SK-N-SH (cell line): ENCODE results near the gene AKT2. TPM values are rescaled to one million over a fixed set of nuclear protein-coding genes. Genes with fewer than 3 reads are reported as not detected.
A peak's percentile ranks its signal among the peaks of the same experiment; 100 is the strongest.

Experiments
- CTCF ChIA-PET: fragments of 300-600, 350-600 bp; formaldehyde crosslinking; extraction: SDS; loops from one replicate; lab custom pipeline; 2021; lab: Yijun Ruan, JAX
- POLR2A ChIA-PET: fragments of 350-600 bp; sonication (Branson Sonifier 250); formaldehyde crosslinking; extraction: SDS; loops from one replicate; lab custom pipeline; 2020; ENCODE audit warnings: antibody characterized with exemption, inconsistent platforms; lab: Yijun Ruan, JAX
- DNase-seq: peaks from one replicate; pipeline ENCODE4 v3.0.0; 2012
- H2AFZ ChIP-seq: fragments of 200-600 bp; sonication (generic); 2 replicates; pipeline ENCODE4 v1.8.1; 2016; ENCODE audit warnings: antibody characterized with exemption, mild to moderate bottlenecking, low read depth
- H3F3A ChIP-seq: fragments of 200-600 bp; sonication (generic); replicated peaks from 2 replicates; pipeline ENCODE3; 2016; ENCODE audit warnings: antibody characterized with exemption, mild to moderate bottlenecking; ENCODE audit not compliant: insufficient read depth
- H3K27ac ChIP-seq, 2 experiments: fragments of 200-500 bp in 1 of 2; fragments of 200-600 bp in 1 of 2; sonication (Bioruptor generic) in 1 of 2; sonication (generic), shearing (Covaris generic) in 1 of 2; 2 replicates each; pipeline versions ENCODE4 v1.5.1 to v1.6.1; 2014 to 2016; ENCODE audit warnings: low read depth in 2 of 2, inconsistent platforms in 1 of 2, low read length in 1 of 2, mild to moderate bottlenecking in 1 of 2, mixed read lengths in 1 of 2
- H3K27me3 ChIP-seq: fragments of 200-600 bp; sonication (generic), shearing (Covaris generic); 2 replicates; pipeline ENCODE4 v1.6.1; 2016; ENCODE audit warnings: mixed run types; ENCODE audit not compliant: insufficient read depth
- H3K36me3 ChIP-seq, 2 experiments: fragments of 200-500 bp in 1 of 2; fragments of 200-600 bp in 1 of 2; sonication (Bioruptor generic) in 1 of 2; sonication (generic) in 1 of 2; replicated peaks in 1 of 2; 2 replicates each; pipeline versions ENCODE3 to v1.5.1; 2014 to 2016; ENCODE audit warnings: low read length in 1 of 2, mild to moderate bottlenecking in 1 of 2; ENCODE audit not compliant: insufficient read depth in 2 of 2, control insufficient read depth in 1 of 2
- H3K4me1 ChIP-seq, 2 experiments: fragments of 200-500 bp in 1 of 2; fragments of 200-600 bp in 1 of 2; sonication (Bioruptor generic) in 1 of 2; sonication (generic), shearing (Covaris generic) in 1 of 2; 2 replicates each; pipeline versions ENCODE4 v1.5.1 to v1.6.1; 2014 to 2016; ENCODE audit warnings: low read depth in 1 of 2, low read length in 1 of 2, mixed run types in 1 of 2; ENCODE audit not compliant: insufficient read depth in 2 of 2, control insufficient read depth in 1 of 2
- H3K4me2 ChIP-seq: fragments of 200-600 bp; sonication (generic), shearing (Covaris generic); 2 replicates; pipeline ENCODE4 v1.6.1; 2017; ENCODE audit warnings: mixed run types
- H3K4me3 ChIP-seq, 2 experiments: fragments of 200-500 bp in 1 of 2; fragments of 200-600 bp in 1 of 2; sonication (Bioruptor generic) in 1 of 2; sonication (generic), shearing (Covaris generic) in 1 of 2; 2 replicates each; pipeline versions ENCODE4 v1.5.1 to v1.8.1; 2014 to 2016; ENCODE audit warnings: low read depth in 2 of 2, inconsistent platforms in 1 of 2, low read length in 1 of 2, mild to moderate bottlenecking in 1 of 2, mixed read lengths in 1 of 2, moderate library complexity in 1 of 2
- H3K79me2 ChIP-seq: fragments of 200-600 bp; sonication (generic); 2 replicates; pipeline ENCODE4 v1.8.1; 2017; ENCODE audit warnings: mild to moderate bottlenecking; ENCODE audit not compliant: insufficient read depth
- H3K9ac ChIP-seq: fragments of 200-600 bp; sonication (generic); 2 replicates; pipeline ENCODE4 v1.6.1; 2017; ENCODE audit warnings: mixed run types
- H3K9me2 ChIP-seq: fragments of 200-600 bp; sonication (generic); 2 replicates; pipeline ENCODE4 v1.6.1; 2017; ENCODE audit warnings: mixed run types
- H3K9me3 ChIP-seq: fragments of 200-600 bp; sonication (generic); 2 replicates; pipeline ENCODE4 v1.6.1; 2017; ENCODE audit warnings: mixed run types, mild to moderate bottlenecking, moderate library complexity
- H4K20me1 ChIP-seq: fragments of 200-600 bp; sonication (generic); 2 replicates; pipeline ENCODE4 v1.6.1; 2017; ENCODE audit warnings: mild to moderate bottlenecking, mixed run types; ENCODE audit not compliant: insufficient read depth
- CHD2 ChIP-seq: fragments of 150-350 bp; IDR thresholded peaks from 2 replicates; pipeline ENCODE4 v1.6.1; 2018; ENCODE audit warnings: low read length; ENCODE audit not compliant: partially characterized antibody
- CTCF ChIP-seq: fragments of 200-600 bp; sonication (generic); IDR thresholded peaks from 2 replicates; pipeline ENCODE4 v1.6.1; 2017; ENCODE audit warnings: antibody characterized with exemption, mild to moderate bottlenecking, moderate library complexity
- EZH2phosphoT487 ChIP-seq: fragments of 200-600 bp; sonication (generic); IDR thresholded peaks from 2 replicates; pipeline ENCODE4 v1.6.1; 2017; ENCODE audit warnings: low read depth, mixed run types, mild to moderate bottlenecking, antibody characterized with exemption, moderate library complexity, borderline replicate concordance
- FOXM1 ChIP-seq: IDR thresholded peaks from 2 replicates; pipeline ENCODE4 v1.4.0; 2012; ENCODE audit warnings: low read depth, mild to moderate bottlenecking
- GABPA ChIP-seq: IDR thresholded peaks from 2 replicates; pipeline ENCODE4 v1.4.0; 2012; ENCODE audit warnings: low read depth, mild to moderate bottlenecking
- GATA2 ChIP-seq: sonication (generic); formaldehyde crosslinking; IDR thresholded peaks from 2 replicates; pipeline ENCODE4 v1.5.0; 2020; ENCODE audit warnings: mild to moderate bottlenecking, missing genetic modification reagents
- JUND ChIP-seq: IDR thresholded peaks from 2 replicates; pipeline ENCODE4 v1.4.0; 2012
- NFIC ChIP-seq: IDR thresholded peaks from 2 replicates; pipeline ENCODE4 v1.4.0; 2012; ENCODE audit warnings: borderline replicate concordance
- PBX3 ChIP-seq: IDR thresholded peaks from 2 replicates; pipeline ENCODE4; 2012
- RXRA ChIP-seq: IDR thresholded peaks from 2 replicates; pipeline ENCODE4 v1.4.0; 2012; ENCODE audit warnings: low read depth, mild to moderate bottlenecking, borderline replicate concordance
- SIN3A ChIP-seq: IDR thresholded peaks from 2 replicates; pipeline ENCODE4 v1.6.1; 2012; ENCODE audit warnings: low read depth, mild to moderate bottlenecking, low read length, moderate library complexity, borderline replicate concordance
- SMC3 ChIP-seq: IDR thresholded peaks from 2 replicates; pipeline ENCODE4 v1.6.1; 2012; ENCODE audit warnings: low read depth, low read length, improper control_type of control experiment
- USF1 ChIP-seq: IDR thresholded peaks from 2 replicates; pipeline ENCODE4 v1.4.0; 2012; ENCODE audit warnings: low read depth, borderline replicate concordance
- YY1 ChIP-seq: IDR thresholded peaks from 2 replicates; pipeline ENCODE4 v1.4.0; 2012; ENCODE audit warnings: low read depth, mild to moderate bottlenecking
- WGBS: methylation state at CpG from one replicate; pipeline ENCODE4 v1.1.6; 2017; ENCODE audit warnings: low lambda C conversion rate; 5-methylcytosine and 5-hydroxymethylcytosine counted together
- polyA plus RNA-seq, 3 experiments: library from polyadenylated mRNA; depleted of rRNA; stranded (reverse); fragments of >200 nt; gene quantifications; 2 replicates each; pipeline ENCODE4 v1.2.3, GENCODE V29; 2012
- TF ChIP-seq, protein P1 (sequence below): fragments of 150-350 bp; IDR thresholded peaks from 2 replicates; pipeline ENCODE4 v1.6.1; 2016; ENCODE audit warnings: mild to moderate bottlenecking, low read depth, low read length

The AKT2 gene
- polyA plus RNA-seq, 1 of the 3 experiments (the other 2 are of a cell fraction), result 99.8 TPM

DNA sequence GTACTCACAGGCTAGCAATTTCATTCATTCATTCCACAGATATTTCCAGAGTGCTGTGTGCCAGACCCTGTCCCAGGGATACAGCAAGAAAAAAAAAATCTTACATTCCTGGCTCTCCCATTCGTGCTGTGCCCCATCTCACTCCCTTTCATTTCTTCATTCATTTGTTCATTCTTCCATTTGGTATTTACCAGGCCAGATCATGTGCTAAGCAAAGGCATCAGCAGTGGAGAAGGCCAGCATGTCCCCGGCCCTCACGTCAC lies 91.6 kb downstream of the AKT2 start:
- 0 out of 2 replicates have a peak, but pooled peaks cover 4% of the 10 kb centered on the region for H4K20me1 ChIP-seq
- H3K27ac ChIP-seq, result no peak overlapping the region
- 0 out of 2 replicates have a peak overlapping the region, but pooled peaks have one; percentile 95 for H3K4me2 ChIP-seq
- no peaks in the 10 kb centered on the region for H3K27me3 ChIP-seq
- no peak overlapping the region for H3K4me3 ChIP-seq
- ChIA-PET CTCF (interaction anchor here (1.0 to 1.6 kb wide), 3 partner anchors 23 to 53 kb away, joined by 3 to 4 read pairs (median 4); no protein-coding TSS in a partner anchor), POLR2A (no interaction called here)
- DNase-seq, result no peak
- no peak overlapping the region for H3K9ac ChIP-seq
- no peaks in the 10 kb centered on the region for H3F3A ChIP-seq
- H3K4me1 ChIP-seq, result peaks cover 5 to 11% of the 10 kb centered on the region in 2 experiments; a peak in 2 of 4 replicates
- H3K36me3 ChIP-seq, result no peaks in the 10 kb centered on the region
- TF ChIP-seq EZH2phosphoT487, result no peak
- TF ChIP-seq USF1, result no peak
- TF ChIP-seq PBX3, result no peak
- no peak for TF ChIP-seq CHD2
- no peak for TF ChIP-seq SMC3
- TF ChIP-seq SIN3A, result no peak
- no peak for TF ChIP-seq GATA2
- no peak for TF ChIP-seq GABPA
- TF ChIP-seq JUND, result no peak
- TF ChIP-seq FOXM1, result no peak
- TF ChIP-seq CTCF, result no peak
- TF ChIP-seq RXRA, result no peak
- TF ChIP-seq YY1, result no peak
- TF ChIP-seq, protein P1, sequence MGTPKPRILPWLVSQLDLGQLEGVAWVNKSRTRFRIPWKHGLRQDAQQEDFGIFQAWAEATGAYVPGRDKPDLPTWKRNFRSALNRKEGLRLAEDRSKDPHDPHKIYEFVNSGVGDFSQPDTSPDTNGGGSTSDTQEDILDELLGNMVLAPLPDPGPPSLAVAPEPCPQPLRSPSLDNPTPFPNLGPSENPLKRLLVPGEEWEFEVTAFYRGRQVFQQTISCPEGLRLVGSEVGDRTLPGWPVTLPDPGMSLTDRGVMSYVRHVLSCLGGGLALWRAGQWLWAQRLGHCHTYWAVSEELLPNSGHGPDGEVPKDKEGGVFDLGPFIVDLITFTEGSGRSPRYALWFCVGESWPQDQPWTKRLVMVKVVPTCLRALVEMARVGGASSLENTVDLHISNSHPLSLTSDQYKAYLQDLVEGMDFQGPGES, result no peak
- TF ChIP-seq NFIC, result no peak
- no peaks in the 10 kb centered on the region for H3K9me3 ChIP-seq
- no peaks in the 10 kb centered on the region for H3K9me2 ChIP-seq
- H2AFZ ChIP-seq, result no peak overlapping the region
- WGBS, result 89% methylated on average over 3 of the region's 3 CpGs
- H3K79me2 ChIP-seq, result peaks cover 6% of the 10 kb centered on the region; the same call in 1 of the 2 replicates
